NCI-H1105 (cell line): ENCODE data around the gene STK26.
"Not testable (repeated sequence)": the region's sequence is repeated elsewhere in the genome, so short reads cannot be mapped to it uniquely, and the experiment has no call there.

ENCODE experiments used
- DNase-seq: peaks from one replicate; lab custom pipeline; 2025; lab: John Stamatoyannopoulos, UW

The STK26 gene

DNA sequence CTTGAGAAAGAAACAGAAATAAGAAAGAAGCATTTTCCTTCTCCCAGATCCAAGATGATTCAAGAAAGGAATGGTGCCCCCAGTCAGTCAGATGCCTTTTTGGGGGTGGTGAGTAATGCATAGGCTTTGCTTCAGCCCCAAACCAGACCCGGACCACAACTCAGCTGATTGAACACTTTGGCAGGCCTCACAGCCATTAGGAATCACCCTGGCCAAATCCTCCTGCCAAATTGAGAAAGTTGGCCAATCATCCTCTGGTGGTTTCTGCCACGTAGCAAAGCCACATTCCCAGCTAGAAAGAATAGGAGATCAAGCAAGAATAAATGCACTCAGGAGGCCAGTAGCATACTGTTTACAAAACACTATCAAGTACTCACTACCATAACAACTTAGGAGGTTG, 71.1 kb downstream of the STK26 start:
- no peak for DNase-seq

DNA sequence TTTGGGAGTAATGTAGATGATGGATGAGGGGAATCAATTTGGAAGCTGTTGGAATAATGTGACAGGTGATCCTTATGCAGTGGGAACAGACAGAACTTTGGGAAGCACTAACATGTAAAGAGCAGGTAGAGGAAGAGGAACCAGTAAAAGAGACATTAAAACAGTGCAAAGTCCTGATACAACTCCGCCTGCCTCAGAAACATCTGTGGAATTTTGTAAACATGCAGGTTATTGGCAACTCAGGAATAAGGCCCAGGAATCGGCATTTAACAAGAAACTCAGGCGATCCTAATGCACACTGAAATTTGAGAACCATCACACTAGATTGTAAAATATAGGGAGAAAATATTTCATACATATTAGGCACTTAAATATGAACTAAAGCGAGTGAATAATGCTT, 75.6 kb downstream of the STK26 start:
- DNase-seq, result not testable (repeated sequence)

DNA sequence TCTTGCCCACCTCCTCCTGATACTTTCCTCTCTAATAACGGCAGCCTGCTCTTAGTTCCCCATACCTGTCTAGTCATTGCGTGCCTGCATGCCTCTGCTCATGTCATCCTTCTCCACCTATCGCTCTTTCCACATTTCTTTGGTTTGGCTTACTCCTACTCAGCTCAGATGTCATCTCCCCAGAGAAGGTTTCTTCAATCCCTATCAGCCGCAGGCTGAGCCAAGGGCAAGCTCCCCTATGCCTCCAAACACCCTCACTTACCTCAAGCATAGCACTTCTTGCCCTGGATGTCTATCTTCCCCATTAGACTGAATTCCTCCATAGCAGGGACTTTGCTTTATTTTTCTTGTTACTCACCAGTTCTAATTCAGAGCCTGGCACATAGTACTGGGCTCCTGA, 78.1 kb downstream of the STK26 start:
- no peak for DNase-seq

GRCh38 chrX:132101799-132102198, 78.7 kb downstream of the STK26 start:
- DNase-seq, result no peak

GRCh38 chrX:132107291-132107690, 84.2 kb downstream of the STK26 start:
- DNase-seq, result no peak

DNA sequence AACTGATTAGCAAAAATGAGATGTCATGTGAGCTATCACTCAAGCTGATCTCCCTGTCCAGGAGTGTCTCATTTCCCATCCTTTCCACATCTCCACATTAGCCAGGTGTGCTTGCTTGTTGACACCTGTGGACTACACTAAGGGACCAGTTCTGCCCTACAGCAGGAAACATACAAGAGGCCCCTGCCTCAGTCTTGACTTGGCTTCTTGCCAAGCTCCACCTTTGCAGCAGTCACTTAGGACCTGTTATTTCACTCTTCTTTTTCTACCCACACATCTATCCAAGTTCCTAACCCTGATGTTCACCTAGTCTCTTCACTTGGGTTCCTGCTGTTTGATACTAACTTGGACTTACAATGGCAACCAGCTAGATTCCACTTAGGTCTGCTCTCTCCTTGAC, 91.5 kb downstream of the STK26 start:
- peak; percentile 35 for DNase-seq

DNA sequence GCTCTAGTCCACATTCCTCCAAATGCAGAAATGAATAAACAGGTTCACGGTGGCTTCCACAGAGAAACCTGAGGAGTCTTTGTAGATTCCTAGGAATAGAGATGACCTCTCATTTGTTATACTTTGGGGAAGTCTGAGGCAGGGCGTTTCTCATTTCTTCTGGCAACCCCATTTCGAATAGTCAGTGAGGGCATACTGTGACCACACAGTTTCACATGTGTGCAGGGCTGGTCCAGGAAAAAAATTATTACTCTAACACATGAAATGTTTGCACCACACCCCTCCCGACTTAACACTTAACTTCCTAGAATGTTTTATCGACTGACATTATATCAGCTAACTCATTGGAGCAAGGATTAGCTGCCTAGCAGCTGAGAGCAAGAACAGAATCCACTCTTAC, 92.7 kb downstream of the STK26 start:
- no peak for DNase-seq

DNA sequence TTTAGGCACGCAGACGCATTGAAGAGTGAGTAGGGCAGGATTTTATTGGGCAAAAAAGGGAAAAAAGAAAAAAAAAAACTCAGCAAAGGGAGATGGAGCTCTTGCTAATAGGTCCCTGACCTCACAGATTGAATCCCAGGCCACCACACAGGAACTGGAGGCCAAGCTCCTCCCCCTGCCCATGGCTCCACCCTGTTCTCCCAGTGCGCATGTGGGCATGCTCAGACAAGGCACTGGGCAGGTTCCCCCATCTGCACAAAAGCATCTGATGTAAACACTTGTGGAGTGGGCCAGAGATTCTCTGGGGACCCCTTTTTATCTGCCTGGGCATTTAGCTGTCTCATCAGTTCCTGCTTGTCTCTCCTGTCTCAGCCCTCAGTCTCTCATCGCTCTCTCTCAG, 95.3 kb downstream of the STK26 start:
- no peak for DNase-seq

- no peak for DNase-seq
Observed at GRCh38 chrX:132119283-132119682, 96.2 kb downstream of the STK26 start.

DNA sequence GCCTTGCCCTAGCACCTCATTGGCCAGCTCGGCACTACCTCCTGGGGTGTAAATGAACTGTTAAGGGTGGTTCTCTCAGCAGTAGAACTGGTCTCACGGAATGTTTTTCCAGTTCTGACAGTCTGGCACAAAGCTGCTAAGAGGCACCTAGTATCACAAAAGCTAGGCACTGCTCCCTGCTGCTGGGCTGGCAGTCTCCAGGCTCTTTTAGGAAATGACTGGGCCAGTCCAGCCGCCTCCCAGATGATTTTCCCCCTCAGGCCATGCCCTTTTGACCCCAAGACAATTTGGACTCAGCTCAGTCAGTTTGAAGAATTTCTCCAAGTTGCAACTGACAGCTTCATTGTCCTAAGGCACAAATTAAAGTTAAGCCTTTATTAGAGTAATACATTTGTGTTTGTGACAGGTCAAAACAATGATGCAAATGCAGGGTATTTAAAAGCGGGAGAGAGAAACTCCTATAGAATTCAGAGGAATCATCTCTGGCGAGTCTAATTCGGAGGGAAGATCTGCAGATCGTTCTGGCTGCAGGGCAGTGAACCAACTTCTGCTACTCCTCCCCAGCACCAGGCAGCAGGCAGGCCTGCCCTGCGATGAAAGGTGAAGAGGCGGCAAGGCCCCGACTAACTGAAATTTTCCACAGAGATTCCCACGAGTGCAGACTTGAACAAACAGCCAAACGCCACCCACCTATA, 96.9 kb downstream of the STK26 start:
- no peak for DNase-seq

GRCh38 chrX:132120913-132121312, 97.8 kb downstream of the STK26 start:
- no peak for DNase-seq
